ENCODE measurements around the gene ZNF592.

DNA sequence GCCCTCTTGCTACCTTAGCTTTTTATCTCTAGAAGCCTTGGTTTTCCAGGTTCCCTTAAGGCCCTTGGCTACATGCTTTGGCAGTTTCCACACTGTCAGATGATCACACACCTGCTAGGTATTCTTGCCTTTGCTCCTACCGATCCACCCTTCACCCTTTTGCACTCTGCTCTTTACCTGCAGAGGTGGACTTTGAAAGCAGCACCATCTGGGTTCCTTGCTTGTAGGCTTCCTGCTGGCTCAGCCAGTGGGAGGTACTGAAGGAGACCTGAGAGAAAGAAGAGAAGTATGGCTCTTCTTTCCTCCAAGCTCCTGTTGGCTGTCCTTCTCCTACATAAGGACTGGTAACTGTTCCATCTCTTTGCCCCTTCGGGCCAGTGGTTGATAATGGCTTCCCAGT, 7.3 kb upstream of the ZNF592 start:
- TF ChIP-seq POLR2AphosphoS5 (IDR thresholded peaks at IDR 0.05): no peak
- no peak for TF ChIP-seq POLR2A (IDR thresholded peaks at IDR 0.05)
- TF ChIP-seq, protein P1, sequence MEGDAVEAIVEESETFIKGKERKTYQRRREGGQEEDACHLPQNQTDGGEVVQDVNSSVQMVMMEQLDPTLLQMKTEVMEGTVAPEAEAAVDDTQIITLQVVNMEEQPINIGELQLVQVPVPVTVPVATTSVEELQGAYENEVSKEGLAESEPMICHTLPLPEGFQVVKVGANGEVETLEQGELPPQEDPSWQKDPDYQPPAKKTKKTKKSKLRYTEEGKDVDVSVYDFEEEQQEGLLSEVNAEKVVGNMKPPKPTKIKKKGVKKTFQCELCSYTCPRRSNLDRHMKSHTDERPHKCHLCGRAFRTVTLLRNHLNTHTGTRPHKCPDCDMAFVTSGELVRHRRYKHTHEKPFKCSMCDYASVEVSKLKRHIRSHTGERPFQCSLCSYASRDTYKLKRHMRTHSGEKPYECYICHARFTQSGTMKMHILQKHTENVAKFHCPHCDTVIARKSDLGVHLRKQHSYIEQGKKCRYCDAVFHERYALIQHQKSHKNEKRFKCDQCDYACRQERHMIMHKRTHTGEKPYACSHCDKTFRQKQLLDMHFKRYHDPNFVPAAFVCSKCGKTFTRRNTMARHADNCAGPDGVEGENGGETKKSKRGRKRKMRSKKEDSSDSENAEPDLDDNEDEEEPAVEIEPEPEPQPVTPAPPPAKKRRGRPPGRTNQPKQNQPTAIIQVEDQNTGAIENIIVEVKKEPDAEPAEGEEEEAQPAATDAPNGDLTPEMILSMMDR (IDR thresholded peaks at IDR 0.05 in 8 of 11, conservative IDR thresholded peaks at IDR 0.05 in 3 of 11): no peak

Data from spleen (tissue), 7 donors.